ENCODE results near the gene BYSL. TPM values are rescaled to one million over a fixed set of nuclear protein-coding genes. Genes with fewer than 3 reads are reported as not detected.

The BYSL gene
- total RNA-seq, 1 donor from 2014 or later = 32.8 TPM

- DNase-seq (ENCODE audit: low spot score in 2 of 2, unreplicated experiment in 2 of 2) = no peak
- Mint-ChIP-seq H3K4me3 (no peak overlapping the region), H3K27me3 (ENCODE audit: low read depth) (no peaks in the 10 kb centered on the region), H3K36me3 (no peaks in the 10 kb centered on the region), H3K4me1 (peaks cover 6% of the 10 kb centered on the region), H3K27ac (no peak overlapping the region), H3K9me3 (no peaks in the 10 kb centered on the region)
- TF ChIP-seq, protein P1, sequence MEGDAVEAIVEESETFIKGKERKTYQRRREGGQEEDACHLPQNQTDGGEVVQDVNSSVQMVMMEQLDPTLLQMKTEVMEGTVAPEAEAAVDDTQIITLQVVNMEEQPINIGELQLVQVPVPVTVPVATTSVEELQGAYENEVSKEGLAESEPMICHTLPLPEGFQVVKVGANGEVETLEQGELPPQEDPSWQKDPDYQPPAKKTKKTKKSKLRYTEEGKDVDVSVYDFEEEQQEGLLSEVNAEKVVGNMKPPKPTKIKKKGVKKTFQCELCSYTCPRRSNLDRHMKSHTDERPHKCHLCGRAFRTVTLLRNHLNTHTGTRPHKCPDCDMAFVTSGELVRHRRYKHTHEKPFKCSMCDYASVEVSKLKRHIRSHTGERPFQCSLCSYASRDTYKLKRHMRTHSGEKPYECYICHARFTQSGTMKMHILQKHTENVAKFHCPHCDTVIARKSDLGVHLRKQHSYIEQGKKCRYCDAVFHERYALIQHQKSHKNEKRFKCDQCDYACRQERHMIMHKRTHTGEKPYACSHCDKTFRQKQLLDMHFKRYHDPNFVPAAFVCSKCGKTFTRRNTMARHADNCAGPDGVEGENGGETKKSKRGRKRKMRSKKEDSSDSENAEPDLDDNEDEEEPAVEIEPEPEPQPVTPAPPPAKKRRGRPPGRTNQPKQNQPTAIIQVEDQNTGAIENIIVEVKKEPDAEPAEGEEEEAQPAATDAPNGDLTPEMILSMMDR (IDR thresholded peaks at IDR 0.05; ENCODE audit: unreplicated experiment) = no peak
These were observed 28.3 kb upstream of the BYSL start for GRCh38 chr6:41892921-41893564.

DNA sequence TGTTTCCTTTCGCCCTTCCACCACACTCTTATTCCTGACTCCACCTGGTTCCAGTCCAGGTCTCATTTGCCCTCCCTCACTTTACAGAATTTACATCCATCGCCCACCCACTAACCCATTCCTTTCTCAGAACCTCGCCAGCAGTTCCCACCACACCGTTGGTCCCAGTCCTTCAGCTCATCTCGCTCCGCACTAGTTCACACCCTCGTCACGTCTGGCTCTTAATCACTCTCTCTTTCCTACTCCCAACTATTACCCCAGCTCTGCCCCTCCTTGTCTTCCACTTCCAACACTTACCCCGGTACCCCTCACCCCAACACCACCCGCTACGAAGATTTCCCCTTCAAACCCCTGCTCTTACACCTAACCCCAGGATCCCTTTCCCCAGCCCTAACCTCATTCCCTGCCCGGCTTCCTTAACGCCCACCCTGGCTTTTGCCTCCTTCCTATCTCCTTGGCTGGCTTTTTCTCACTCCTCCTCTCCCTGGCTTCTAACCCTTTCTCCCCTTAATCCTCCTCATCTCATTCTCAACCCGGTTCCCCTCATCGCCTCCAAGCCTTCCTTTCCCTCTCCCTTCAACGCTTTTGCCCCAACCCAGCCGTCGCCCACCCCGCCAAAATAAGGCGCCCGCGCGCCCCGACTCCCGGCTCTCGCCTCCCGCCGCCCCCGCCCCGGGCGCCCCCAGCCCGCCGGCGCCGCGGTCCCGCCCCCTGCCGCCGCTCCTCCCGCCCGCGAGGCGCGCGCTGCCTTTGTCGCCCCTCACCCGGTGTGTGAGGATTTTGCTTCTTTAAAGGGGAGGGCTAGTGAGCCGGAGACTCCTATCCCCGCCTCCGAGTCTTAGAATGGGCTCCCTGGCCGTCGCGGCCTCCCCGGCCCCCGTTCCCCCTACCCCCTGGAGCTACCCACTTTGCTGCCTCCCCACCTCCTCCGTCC is 26.7 kb upstream of the BYSL start:
- Mint-ChIP-seq H3K4me1 (peaks cover 6% of the 10 kb centered on the region), H3K27me3 (ENCODE audit: low read depth) (no peaks in the 10 kb centered on the region), H3K27ac (peak overlapping the region; percentile 93), H3K9me3 (no peaks in the 10 kb centered on the region), H3K36me3 (no peaks in the 10 kb centered on the region), H3K4me3 (no peak overlapping the region)
- peak; percentile 59 to 73 for DNase-seq (ENCODE audit: low spot score in 2 of 2, unreplicated experiment in 2 of 2)
- TF ChIP-seq, protein P1 (IDR thresholded peaks at IDR 0.05; ENCODE audit: unreplicated experiment) = no peak

DNA sequence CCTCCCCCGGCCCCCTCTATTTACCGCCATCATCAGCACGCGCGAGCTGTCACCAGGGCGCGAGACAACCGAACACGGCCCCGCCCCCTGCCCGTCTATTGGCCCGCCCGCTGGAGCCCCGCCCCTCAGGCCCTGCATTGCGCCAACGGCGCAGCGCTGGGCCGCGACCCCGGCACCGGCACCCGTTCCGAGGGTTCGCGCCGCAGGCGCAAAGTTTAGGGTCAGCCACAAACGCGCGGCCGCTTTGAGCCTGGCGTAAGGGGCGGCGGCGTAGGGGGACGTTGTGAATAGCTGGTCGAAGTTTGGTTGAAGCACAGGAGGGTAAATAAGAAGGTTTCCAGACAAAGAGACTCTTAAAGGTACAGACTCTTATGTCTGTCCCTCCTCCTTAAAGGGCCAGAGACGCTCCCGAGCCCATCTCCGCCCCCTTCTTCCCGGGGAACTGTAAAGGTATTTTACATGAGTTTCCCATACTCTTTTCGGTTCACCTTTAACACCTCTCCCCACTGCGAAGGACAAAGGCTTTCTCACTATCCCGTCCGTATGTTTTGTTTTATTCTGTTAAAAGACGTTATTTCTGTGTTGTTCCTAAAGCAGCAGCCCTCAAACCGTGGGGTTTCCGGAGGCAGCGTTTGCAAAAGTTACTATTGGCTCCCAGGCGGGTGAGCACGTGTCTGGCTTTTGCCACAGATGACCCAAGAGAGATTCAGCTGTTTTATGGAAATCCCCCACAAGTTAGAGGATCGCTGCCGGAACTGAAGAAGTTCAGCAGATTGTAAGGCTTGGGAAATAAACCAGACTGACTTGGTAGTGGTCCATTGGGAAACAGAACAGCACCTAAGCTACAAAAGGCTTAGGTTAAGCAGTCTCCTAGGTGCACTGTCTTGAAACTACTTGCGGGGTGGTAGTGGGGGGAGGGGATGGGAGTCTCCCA is 25.7 kb upstream of the BYSL start, which contains the start of gene USP49:
Gene USP49 (minus strand): TSS at position 76 of the 934 bp plus-strand sequence. CDS start 88,392 bp downstream, outside the sequence.
- Mint-ChIP-seq H3K27me3 (ENCODE audit: low read depth) (no peaks in the 10 kb centered on the region), H3K27ac (peak within 1 kb of the TSS; percentile 93), H3K4me3 (no peak within 1 kb of the TSS), H3K36me3 (peaks cover 2% of the 10 kb centered on the region), H3K9me3 (no peaks in the 10 kb centered on the region), H3K4me1 (peaks cover 6% of the 10 kb centered on the region)
- TF ChIP-seq, protein P1 (IDR thresholded peaks at IDR 0.05; ENCODE audit: unreplicated experiment) = no peak
- peak; percentile 89 to 92 for DNase-seq (ENCODE audit: low spot score in 2 of 2, unreplicated experiment in 2 of 2)

DNA sequence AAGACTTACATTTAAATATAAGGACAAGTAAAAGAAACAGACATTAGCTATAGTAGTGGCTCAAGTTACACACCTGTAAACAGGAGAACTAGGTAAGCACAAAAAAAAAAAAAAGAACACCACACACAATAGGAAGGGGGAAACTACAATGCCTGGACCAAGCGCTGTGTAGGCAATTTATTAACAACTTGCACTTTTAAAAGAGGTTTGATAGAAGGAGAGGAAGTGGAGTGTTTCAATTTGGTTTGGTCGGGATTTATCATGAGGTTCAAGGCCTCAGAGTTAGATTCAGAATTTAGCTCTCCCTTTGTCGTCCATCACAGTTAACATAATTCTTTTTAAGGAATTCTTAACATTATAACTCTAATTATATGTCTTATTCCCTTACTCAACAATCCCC is 25.0 kb upstream of the BYSL start:
- TF ChIP-seq, protein P1 (IDR thresholded peaks at IDR 0.05; ENCODE audit: unreplicated experiment) = no peak

DNA sequence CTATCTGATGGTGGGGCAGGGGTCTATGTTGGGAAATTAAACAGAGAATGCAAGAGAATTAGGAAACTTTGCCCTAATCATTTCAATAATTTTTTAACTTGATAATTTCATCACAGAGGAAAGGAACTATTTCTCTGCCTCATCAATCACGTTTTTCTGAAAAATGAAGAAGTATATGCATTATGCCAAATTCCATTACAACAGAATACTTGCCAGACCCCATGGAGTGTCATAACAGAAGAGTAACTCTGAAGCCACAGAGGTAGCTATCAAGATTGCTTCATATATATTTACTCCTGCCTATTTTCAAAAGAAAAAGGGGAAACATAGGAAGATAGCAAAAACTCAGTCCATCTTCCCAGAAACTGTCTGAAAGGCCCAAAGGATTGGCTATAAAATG is 20.4 kb upstream of the BYSL start:
- DNase-seq (ENCODE audit: low spot score in 2 of 2, unreplicated experiment in 2 of 2) = no peak
- H3K4me1 Mint-ChIP-seq = peaks cover 5% of the 10 kb centered on the region
- H3K27me3 Mint-ChIP-seq (ENCODE audit: low read depth) = no peaks in the 10 kb centered on the region
- H3K4me3 Mint-ChIP-seq = no peak overlapping the region
- no peak overlapping the region for H3K27ac Mint-ChIP-seq
- H3K9me3 Mint-ChIP-seq = no peaks in the 10 kb centered on the region
- H3K36me3 Mint-ChIP-seq = peaks cover 14% of the 10 kb centered on the region
- TF ChIP-seq, protein P1 (IDR thresholded peaks at IDR 0.05; ENCODE audit: unreplicated experiment) = no peak

More for the DNA sequence above, 25.0 kb upstream of the BYSL start:
- H3K27ac Mint-ChIP-seq = peak overlapping the region; percentile 93
- H3K36me3 Mint-ChIP-seq = peaks cover 4% of the 10 kb centered on the region
- no peak overlapping the region for H3K4me3 Mint-ChIP-seq
- no peak for DNase-seq (ENCODE audit: low spot score in 2 of 2, unreplicated experiment in 2 of 2)
- H3K9me3 Mint-ChIP-seq = no peaks in the 10 kb centered on the region
- H3K27me3 Mint-ChIP-seq (ENCODE audit: low read depth) = no peaks in the 10 kb centered on the region
- H3K4me1 Mint-ChIP-seq = peaks cover 6% of the 10 kb centered on the region
